OCI-LY1 (cell line): ENCODE measurements around the gene CAMK2A.

Experiments used
- H2AFZ ChIP-seq: fragments of 200-600 bp; sonication (generic), shearing (Covaris generic); 2 replicates; pipeline ENCODE4 v1.6.0; 2014; ENCODE audit warnings: antibody characterized with exemption, mild to moderate bottlenecking, low read length
- H3F3A ChIP-seq: fragments of 200-600 bp; sonication (generic), shearing (Covaris generic); 2 replicates; pipeline ENCODE4 v1.6.0; 2014; ENCODE audit warnings: mild to moderate bottlenecking, antibody characterized with exemption, low read length, moderate library complexity; ENCODE audit not compliant: insufficient read depth
- H3K27ac ChIP-seq: fragments of 200-600 bp; sonication (generic); 2 replicates; pipeline ENCODE4 v1.5.1; 2014; ENCODE audit warnings: low read length, mixed run types, mild to moderate bottlenecking, low read depth; ENCODE audit not compliant: poor library complexity, severe bottlenecking
- H3K27me3 ChIP-seq: fragments of 200-600 bp; sonication (generic); 2 replicates; pipeline ENCODE4 v1.6.0; 2014; ENCODE audit warnings: antibody characterized with exemption, mild to moderate bottlenecking, low read length, moderate library complexity; ENCODE audit not compliant: insufficient read depth
- H3K36me3 ChIP-seq: fragments of 200-600 bp; sonication (generic); 2 replicates; pipeline ENCODE4 v1.6.1; 2014; ENCODE audit warnings: mild to moderate bottlenecking, antibody characterized with exemption, low read length, moderate library complexity, mixed read lengths; ENCODE audit not compliant: insufficient read depth
- H3K4me1 ChIP-seq: fragments of 200-600 bp; sonication (generic); 2 replicates; pipeline ENCODE4 v1.5.1; 2014; ENCODE audit warnings: mild to moderate bottlenecking, low read length, moderate library complexity; ENCODE audit not compliant: insufficient read depth, severe bottlenecking
- H3K4me2 ChIP-seq: fragments of 200-600 bp; sonication (generic), shearing (Covaris generic); 2 replicates; pipeline ENCODE4 v1.6.1; 2014; ENCODE audit warnings: low read length
- H3K4me3 ChIP-seq: fragments of 200-600 bp; sonication (generic); 2 replicates; pipeline ENCODE4 v1.5.1; 2014; ENCODE audit warnings: low read length, low read depth, mild to moderate bottlenecking, mixed read lengths; ENCODE audit not compliant: poor library complexity, severe bottlenecking
- H3K79me2 ChIP-seq: fragments of 200-600 bp; shearing (Covaris generic); 2 replicates; pipeline ENCODE4 v1.6.1; 2016; ENCODE audit warnings: mixed run types, low read length, mixed read lengths; ENCODE audit not compliant: insufficient read depth
- H3K9ac ChIP-seq: fragments of 200-600 bp; sonication (generic), shearing (Covaris generic); 2 replicates; pipeline ENCODE4 v1.6.1; 2014; ENCODE audit warnings: mild to moderate bottlenecking, low read length, mixed read lengths
- H3K9me2 ChIP-seq: fragments of 200-600 bp; sonication (generic), shearing (Covaris generic); 2 replicates; pipeline ENCODE4 v1.6.1; 2014; ENCODE audit warnings: low read depth, mild to moderate bottlenecking, low read length, mixed read lengths
- H3K9me3 ChIP-seq: fragments of 200-600 bp; shearing (Covaris generic); 2 replicates; pipeline ENCODE4 v1.6.1; 2014; ENCODE audit warnings: low read length, mixed read lengths
- H4K20me1 ChIP-seq: fragments of 200-600 bp; sonication (generic), shearing (Covaris generic); 2 replicates; pipeline ENCODE4 v1.6.0; 2016; ENCODE audit warnings: mild to moderate bottlenecking, low read length; ENCODE audit not compliant: insufficient read depth
- EZH2 ChIP-seq: fragments of 200-600 bp; sonication (generic), shearing (Covaris generic); IDR thresholded peaks from 2 replicates; pipeline ENCODE4 v1.8.0; 2017; ENCODE audit warnings: borderline replicate concordance, mixed run types, mild to moderate bottlenecking, antibody characterized with exemption, low read length, moderate library complexity, mixed read lengths
- TF ChIP-seq, protein P1 (sequence below): fragments of 200-600 bp; sonication (generic), shearing (Covaris generic); IDR thresholded peaks from 2 replicates; pipeline ENCODE4 v1.5.1; 2017; ENCODE audit warnings: mild to moderate bottlenecking, antibody characterized with exemption, low read length, moderate library complexity, mixed read lengths

CAMK2A gene

GRCh38 chr5:150274811-150275210, 14.8 kb downstream of the CAMK2A start:
- H3K4me2 ChIP-seq, result no peak overlapping the region
- H4K20me1 ChIP-seq, result no peaks in the 10 kb centered on the region
- H3K4me3 ChIP-seq, result no peak overlapping the region
- no peaks in the 10 kb centered on the region for H3F3A ChIP-seq
- H3K9ac ChIP-seq, result no peak overlapping the region
- H2AFZ ChIP-seq, result no peak overlapping the region
- H3K36me3 ChIP-seq, result no peaks in the 10 kb centered on the region
- H3K27me3 ChIP-seq, result no peaks in the 10 kb centered on the region; the same call in 1 of the 2 replicates
- TF ChIP-seq, protein P1, sequence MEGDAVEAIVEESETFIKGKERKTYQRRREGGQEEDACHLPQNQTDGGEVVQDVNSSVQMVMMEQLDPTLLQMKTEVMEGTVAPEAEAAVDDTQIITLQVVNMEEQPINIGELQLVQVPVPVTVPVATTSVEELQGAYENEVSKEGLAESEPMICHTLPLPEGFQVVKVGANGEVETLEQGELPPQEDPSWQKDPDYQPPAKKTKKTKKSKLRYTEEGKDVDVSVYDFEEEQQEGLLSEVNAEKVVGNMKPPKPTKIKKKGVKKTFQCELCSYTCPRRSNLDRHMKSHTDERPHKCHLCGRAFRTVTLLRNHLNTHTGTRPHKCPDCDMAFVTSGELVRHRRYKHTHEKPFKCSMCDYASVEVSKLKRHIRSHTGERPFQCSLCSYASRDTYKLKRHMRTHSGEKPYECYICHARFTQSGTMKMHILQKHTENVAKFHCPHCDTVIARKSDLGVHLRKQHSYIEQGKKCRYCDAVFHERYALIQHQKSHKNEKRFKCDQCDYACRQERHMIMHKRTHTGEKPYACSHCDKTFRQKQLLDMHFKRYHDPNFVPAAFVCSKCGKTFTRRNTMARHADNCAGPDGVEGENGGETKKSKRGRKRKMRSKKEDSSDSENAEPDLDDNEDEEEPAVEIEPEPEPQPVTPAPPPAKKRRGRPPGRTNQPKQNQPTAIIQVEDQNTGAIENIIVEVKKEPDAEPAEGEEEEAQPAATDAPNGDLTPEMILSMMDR, result no peak
- no peak for TF ChIP-seq EZH2
- no peaks in the 10 kb centered on the region for H3K4me1 ChIP-seq
- no peaks in the 10 kb centered on the region for H3K9me3 ChIP-seq
- H3K79me2 ChIP-seq, result no peaks in the 10 kb centered on the region
- H3K27ac ChIP-seq, result no peak overlapping the region
- H3K9me2 ChIP-seq, result no peaks in the 10 kb centered on the region

DNA sequence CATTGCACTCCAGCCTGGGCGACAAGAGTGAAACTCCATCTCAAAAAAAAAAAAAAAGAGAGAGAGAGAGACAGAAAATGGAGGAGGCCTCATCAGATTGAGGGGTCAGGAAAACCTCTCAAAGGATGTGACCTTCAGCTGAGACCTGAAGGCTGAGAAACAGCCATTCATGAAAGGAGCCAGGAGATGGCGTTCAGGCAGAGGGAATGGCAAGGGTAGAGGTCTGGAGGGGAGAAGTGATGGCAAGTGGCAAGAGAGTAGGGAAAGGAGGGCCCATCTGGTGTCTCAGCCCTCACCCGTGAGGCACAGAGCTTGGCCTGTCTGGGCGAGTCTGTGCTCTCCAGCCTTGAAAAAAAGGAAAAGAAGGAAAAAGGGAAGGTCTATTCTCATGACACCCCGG, 17.0 kb downstream of the CAMK2A start:
- no peaks in the 10 kb centered on the region for H3K79me2 ChIP-seq
- no peak for TF ChIP-seq EZH2
- TF ChIP-seq, protein P1, result peak; percentile 28; the same call in 1 of the 2 replicates
- H3K27ac ChIP-seq, result no peak overlapping the region
- no peak overlapping the region for H3K4me2 ChIP-seq
- H3K9me3 ChIP-seq, result no peaks in the 10 kb centered on the region
- no peak overlapping the region for H2AFZ ChIP-seq
- H3F3A ChIP-seq, result no peaks in the 10 kb centered on the region
- no peaks in the 10 kb centered on the region; the same call in 1 of the 2 replicates for H3K27me3 ChIP-seq
- H3K9ac ChIP-seq, result no peak overlapping the region
- no peaks in the 10 kb centered on the region for H3K4me1 ChIP-seq
- H3K9me2 ChIP-seq, result no peaks in the 10 kb centered on the region
- no peak overlapping the region for H3K4me3 ChIP-seq
- H4K20me1 ChIP-seq, result no peaks in the 10 kb centered on the region
- no peaks in the 10 kb centered on the region for H3K36me3 ChIP-seq

DNA sequence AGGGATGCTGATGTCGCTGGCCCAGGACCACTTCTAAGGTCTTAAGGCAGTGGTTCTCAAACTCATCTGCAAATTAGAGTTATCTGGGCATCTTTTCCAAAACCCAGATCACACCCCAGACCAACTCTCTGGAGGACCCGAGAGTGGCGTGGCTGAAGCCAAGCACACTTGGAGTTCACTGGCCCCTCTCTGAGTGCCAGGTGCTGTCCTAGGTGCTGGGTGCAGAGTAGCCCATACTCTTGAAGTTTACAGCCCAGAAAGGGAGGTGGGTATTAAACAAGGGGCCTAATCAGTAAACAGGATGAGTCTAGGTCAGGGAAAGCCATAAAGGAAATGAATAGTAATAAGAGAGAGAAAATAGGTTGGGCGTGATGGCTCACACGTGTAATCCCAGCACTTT, 17.6 kb downstream of the CAMK2A start:
- no peak overlapping the region for H3K4me2 ChIP-seq
- no peaks in the 10 kb centered on the region for H3K36me3 ChIP-seq
- no peaks in the 10 kb centered on the region for H3K4me1 ChIP-seq
- H3F3A ChIP-seq, result no peaks in the 10 kb centered on the region
- no peaks in the 10 kb centered on the region for H3K79me2 ChIP-seq
- no peak overlapping the region for H3K9ac ChIP-seq
- no peaks in the 10 kb centered on the region for H4K20me1 ChIP-seq
- no peak overlapping the region for H3K4me3 ChIP-seq
- H3K27ac ChIP-seq, result no peak overlapping the region
- no peak overlapping the region for H2AFZ ChIP-seq
- TF ChIP-seq EZH2, result no peak
- TF ChIP-seq, protein P1, result no peak
- no peaks in the 10 kb centered on the region; the same call in 1 of the 2 replicates for H3K27me3 ChIP-seq
- H3K9me3 ChIP-seq, result no peaks in the 10 kb centered on the region
- no peaks in the 10 kb centered on the region for H3K9me2 ChIP-seq
